ENCODE results near the gene RNF133.
"Not testable (repeated sequence)": the region's sequence is repeated elsewhere in the genome, so short reads cannot be mapped to it uniquely, and the experiment has no call there.

The RNF133 gene

GRCh38 chr7:122689346-122690109 is 9.4 kb downstream of the RNF133 start:
- no peak for DNase-seq (ENCODE audit: low read depth in 4 of 4, low spot score in 1 of 4)

DNA sequence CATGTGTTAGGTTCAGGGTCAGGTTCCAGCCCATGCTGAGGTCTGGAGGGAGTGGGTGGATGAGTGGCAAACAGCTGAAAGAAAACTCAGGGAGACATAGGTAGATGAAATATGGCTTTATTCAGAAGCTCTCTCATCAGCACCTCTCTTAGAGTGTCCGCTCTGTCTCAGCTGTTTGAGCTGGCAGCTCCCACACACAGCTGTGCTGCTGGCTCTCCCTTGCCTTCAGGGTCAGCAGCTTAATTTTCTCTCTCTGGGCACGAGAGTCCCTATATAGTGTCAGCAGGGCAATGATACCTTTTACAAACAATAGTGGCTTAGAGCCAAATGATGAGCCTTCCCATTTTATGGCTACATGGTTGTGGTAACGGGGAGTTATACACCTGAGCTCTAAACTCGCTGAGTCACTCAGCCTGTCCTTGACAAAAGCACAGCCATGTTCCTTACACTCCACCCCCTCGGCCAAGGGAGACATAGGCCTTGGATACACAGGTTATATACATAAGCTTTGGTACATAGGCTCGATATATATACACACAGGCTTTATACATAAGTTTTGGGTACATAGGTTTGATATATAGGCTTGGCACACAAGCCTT is 10.4 kb downstream of the RNF133 start:
- DNase-seq (ENCODE audit: low read depth in 4 of 4, low spot score in 1 of 4), result no peak

DNA sequence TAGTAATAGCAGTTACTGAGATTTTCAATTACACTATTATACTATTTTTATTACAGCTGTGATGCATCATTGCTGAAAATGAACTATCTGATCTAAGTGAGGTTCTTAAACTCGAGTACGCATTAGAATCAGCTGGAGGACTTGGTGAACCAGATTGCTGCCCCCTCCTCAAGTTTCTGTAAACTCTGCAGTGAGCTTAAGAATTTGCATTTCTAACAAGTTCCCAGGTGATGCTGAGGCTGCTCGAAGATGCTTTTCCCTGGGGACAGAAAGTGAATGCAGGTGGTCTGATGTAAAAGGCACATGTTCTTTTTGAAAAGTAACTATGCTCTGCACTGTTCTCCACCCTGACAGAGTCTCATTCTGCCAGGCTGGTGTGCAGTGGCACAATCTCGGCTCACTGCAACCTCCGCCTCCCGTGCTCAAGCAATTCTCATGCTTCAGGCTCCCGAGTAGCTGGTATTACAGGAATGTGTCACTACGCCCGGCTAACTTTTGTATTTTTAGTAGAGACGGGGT is 12.5 kb downstream of the RNF133 start:
- DNase-seq (ENCODE audit: low read depth in 4 of 4, low spot score in 1 of 4), result no peak

DNA sequence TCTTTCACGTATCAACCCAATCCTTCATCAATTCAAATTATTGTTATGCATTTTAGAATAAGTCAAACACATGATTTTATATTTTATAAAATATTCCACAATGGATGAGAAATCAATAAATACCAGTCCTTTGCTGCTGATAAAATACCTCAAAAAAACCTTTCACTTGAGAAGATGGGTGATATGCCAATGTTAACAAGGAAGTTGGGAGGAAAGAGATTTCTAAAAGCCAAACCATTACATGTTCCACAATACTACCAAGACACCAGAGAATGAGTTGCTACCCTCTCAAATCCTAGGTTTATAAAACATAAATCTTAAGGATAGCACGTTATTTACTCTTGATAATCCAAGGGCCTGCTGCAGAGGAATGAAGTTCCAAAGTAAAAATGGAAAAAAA is 14.4 kb downstream of the RNF133 start:
- no peak for DNase-seq (ENCODE audit: low read depth in 4 of 4, low spot score in 1 of 4)

GRCh38 chr7:122682815-122683550 is 15.9 kb downstream of the RNF133 start:
- no peak for DNase-seq (ENCODE audit: low read depth in 4 of 4, low spot score in 1 of 4)

GRCh38 chr7:122681186-122681585 is 17.7 kb downstream of the RNF133 start:
- not testable (repeated sequence) for DNase-seq (ENCODE audit: low read depth in 4 of 4, low spot score in 1 of 4)

- DNase-seq (ENCODE audit: low read depth in 4 of 4, low spot score in 1 of 4), result no peak
Observed at GRCh38 chr7:122679813-122680212, 19.1 kb downstream of the RNF133 start.

- not testable (repeated sequence) for DNase-seq (ENCODE audit: low read depth in 4 of 4, low spot score in 1 of 4)
Observed at GRCh38 chr7:122679269-122679709, 19.6 kb downstream of the RNF133 start.

DNA sequence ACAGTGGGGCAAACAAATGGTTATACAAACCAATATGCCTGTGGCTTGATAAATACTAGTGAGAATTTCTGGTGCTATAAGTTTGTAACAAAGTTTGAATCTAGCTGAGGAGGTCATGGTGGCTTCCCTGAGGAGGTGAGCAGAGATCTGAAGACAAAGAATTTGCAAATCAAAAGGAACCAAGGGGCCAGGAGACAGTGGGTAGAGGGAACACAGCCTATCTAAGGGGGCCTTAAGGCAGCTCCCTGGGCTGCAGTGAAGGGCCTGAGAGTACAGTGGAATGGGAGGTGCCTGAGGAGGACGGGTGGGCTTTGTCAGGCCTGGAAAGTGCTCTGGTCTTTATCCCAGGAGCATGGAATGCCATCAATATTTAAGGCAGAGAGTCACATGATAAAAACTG is 21.8 kb downstream of the RNF133 start:
- DNase-seq (ENCODE audit: low read depth in 4 of 4, low spot score in 1 of 4), result no peak

GRCh38 chr7:122676466-122676865 is 22.5 kb downstream of the RNF133 start:
- no peak for DNase-seq (ENCODE audit: low read depth in 4 of 4, low spot score in 1 of 4)

DNA sequence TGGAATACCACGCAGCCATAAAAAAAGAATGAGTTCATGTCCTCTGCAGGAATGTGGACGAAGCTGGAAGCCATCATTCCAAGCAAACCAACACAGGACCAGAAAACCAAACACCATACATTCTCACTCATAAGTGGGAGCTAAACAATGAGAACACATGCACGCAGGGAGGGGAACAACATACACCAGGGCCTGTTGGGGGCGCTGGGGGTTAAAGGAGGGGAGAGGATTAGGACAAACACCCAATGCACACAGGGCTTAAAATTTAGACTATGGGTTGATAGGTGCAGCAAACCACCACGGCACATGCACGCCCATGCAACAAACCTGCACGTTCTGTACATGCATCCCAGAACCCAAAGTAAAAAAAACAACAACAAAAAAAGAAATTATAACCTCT is 23.3 kb downstream of the RNF133 start:
- no peak for DNase-seq (ENCODE audit: low read depth in 4 of 4, low spot score in 1 of 4)

GRCh38 chr7:122675011-122675410 is 23.9 kb downstream of the RNF133 start:
- DNase-seq (ENCODE audit: low read depth in 4 of 4, low spot score in 1 of 4), result no peak

GRCh38 chr7:122674502-122674901 is 24.4 kb downstream of the RNF133 start:
- no peak for DNase-seq (ENCODE audit: low read depth in 4 of 4, low spot score in 1 of 4)

- no peak for DNase-seq (ENCODE audit: low read depth in 4 of 4, low spot score in 1 of 4)
Observed at GRCh38 chr7:122673951-122674350, 25.0 kb downstream of the RNF133 start.

- no peak for DNase-seq (ENCODE audit: low read depth in 4 of 4, low spot score in 1 of 4)
Observed at GRCh38 chr7:122672536-122672935, 26.4 kb downstream of the RNF133 start.

DNA sequence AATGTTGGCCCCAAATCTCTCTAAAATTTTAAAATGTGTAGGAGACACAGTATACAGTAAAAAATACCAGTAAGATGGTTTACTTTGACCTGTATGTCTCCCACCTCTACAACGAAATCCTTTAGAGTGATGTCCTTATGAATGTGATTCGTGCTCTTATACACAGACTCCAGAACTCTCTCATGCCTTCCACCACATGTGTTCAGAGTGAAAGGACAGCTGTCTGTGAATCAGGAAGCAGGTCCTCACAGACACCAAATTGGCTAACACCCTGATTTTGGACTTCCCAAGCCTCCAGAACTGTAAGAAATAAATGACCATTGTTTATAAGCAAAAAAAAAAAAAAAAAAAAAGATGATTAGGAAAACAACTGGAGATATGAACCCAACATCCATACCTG is 35.2 kb downstream of the RNF133 start:
- no peak for DNase-seq (ENCODE audit: low read depth in 4 of 4, low spot score in 1 of 4)

DNA sequence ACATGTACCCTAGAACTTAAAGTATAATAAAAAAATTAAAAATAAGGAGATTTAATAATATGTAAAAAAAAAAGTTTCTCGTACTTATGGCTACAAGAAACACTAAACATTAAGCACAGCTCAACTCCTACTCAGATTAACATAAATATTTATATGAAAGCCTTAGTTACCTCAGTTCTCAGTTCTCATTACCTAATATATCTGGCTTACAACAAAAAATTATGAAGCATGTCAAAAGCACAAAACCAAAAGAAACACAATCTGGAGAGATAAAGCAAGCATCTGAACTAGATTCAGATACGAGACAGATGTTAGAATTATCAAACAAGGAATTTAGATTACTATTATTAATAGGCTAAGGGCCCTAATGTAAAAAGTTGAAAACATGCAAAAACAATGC is 40.1 kb downstream of the RNF133 start:
- DNase-seq (ENCODE audit: low read depth in 4 of 4, low spot score in 1 of 4), result no peak

GRCh38 chr7:122653685-122654084 is 45.2 kb downstream of the RNF133 start:
- DNase-seq (ENCODE audit: low read depth in 4 of 4, low spot score in 1 of 4), result no peak

- DNase-seq (ENCODE audit: low read depth in 4 of 4, low spot score in 1 of 4), result no peak
Observed at GRCh38 chr7:122652876-122653275, 46.0 kb downstream of the RNF133 start.

- DNase-seq (ENCODE audit: low read depth in 4 of 4, low spot score in 1 of 4), result no peak
Observed at GRCh38 chr7:122651451-122651850, 47.5 kb downstream of the RNF133 start.

Measured in stimulated activated CD4-positive, alpha-beta T cell treated with anti-CD3 and anti-CD28 coated beads, Interleukin-1b, Interleukin-23, amount 100 ng/mL, for 24 hours (primary cell).